ENCODE measurements around the gene GPC5. TPM values are rescaled to one million over a fixed set of nuclear protein-coding genes. Genes with fewer than 3 reads are reported as not detected.

GPC5 gene
- total and polyA plus RNA-seq, 2 of the 13 experiments (the other 11 are each of a cell fraction or from before 2014, with no cell fraction given), result 0.02 to 0.07 TPM

GRCh38 chr13:92602560-92602959 is 1204.1 kb downstream of the GPC5 start:
- DNase-seq (ENCODE audit: low spot score) (no peak), ATAC-seq (no peak), FAIRE-seq (no peak)
- no TSS peak for BruUV-seq (replicated peaks)
- Histone ChIP-seq H3K79me2 (ENCODE audit: insufficient read depth, low read length) (no peaks in the 10 kb centered on the region), H3K4me1 (ENCODE audit: insufficient read depth, low read length) (no peaks in the 10 kb centered on the region), H3K4me2 (ENCODE audit: low read depth, low read length) (no peak overlapping the region), H4K20me1 (ENCODE audit: insufficient read depth, low read length) (no peaks in the 10 kb centered on the region), H3K27me3 (ENCODE audit: control insufficient read depth in 1 of 2, insufficient read depth in 2 of 2, low read length in 2 of 2) (no peaks in the 10 kb centered on the region), H3K36me3 (replicated peaks in 1 of 2; ENCODE audit: control insufficient read depth in 1 of 2, insufficient read depth in 2 of 2, low read length in 2 of 2) (no peaks in the 10 kb centered on the region), H3K27ac (ENCODE audit: extremely low read length, insufficient read depth, low read length) (no peak overlapping the region), H2AFZ (ENCODE audit: low read length) (no peak overlapping the region), H3K4me3 (replicated peaks in 1 of 3; ENCODE audit: insufficient read depth in 1 of 3, low read depth in 2 of 3, low read length in 3 of 3) (no peak overlapping the region), H3K9ac (ENCODE audit: insufficient read depth, low read depth, low read length) (no peak overlapping the region), H3K9me3 (ENCODE audit: low read length) (no peaks in the 10 kb centered on the region)
- intact Hi-C loops (cut with micrococcal nuclease; ENCODE audit: unreplicated experiment), result no loop called here
- in situ Hi-C loops (cut with HindIII; ENCODE audit: extremely low pct_ligation_motif_present, low pct_unique_long_range_greater_than_20kb), result no loop called here
- TF ChIP-seq ONECUT2 (CRISPR knock-in tag; IDR thresholded peaks at IDR 0.05) (no peak), ZNF883 (CRISPR knock-in tag; IDR thresholded peaks at IDR 0.05; ENCODE audit: not compliant biosample characterization) (no peak), TARDBP (CRISPR knock-in tag; IDR thresholded peaks at IDR 0.05) (no peak), ZBTB21 (CRISPR knock-in tag; IDR thresholded peaks at IDR 0.05) (no peak), TMF1 (CRISPR knock-in tag; IDR thresholded peaks at IDR 0.05; ENCODE audit: low read depth) (no peak), AHDC1 (CRISPR knock-in tag; IDR thresholded peaks at IDR 0.05; ENCODE audit: borderline replicate concordance) (no peak), ZNF329 (CRISPR knock-in tag; IDR thresholded peaks at IDR 0.05; ENCODE audit: low read depth) (no peak), RBAK (CRISPR knock-in tag; IDR thresholded peaks at IDR 0.05) (no peak), PCBP2 (optimal IDR thresholded peaks at IDR 0.05; ENCODE audit: low read depth, low read length, poor library complexity, severe bottlenecking) (no peak), RBM22 (optimal IDR thresholded peaks at IDR 0.05; ENCODE audit: low read length) (no peak), ZNF263 (CRISPR knock-in tag; IDR thresholded peaks at IDR 0.05) (no peak), ZFYVE20 (CRISPR knock-in tag; IDR thresholded peaks at IDR 0.05; ENCODE audit: borderline replicate concordance, low read depth) (no peak), SP5 (CRISPR knock-in tag; IDR thresholded peaks at IDR 0.05; ENCODE audit: borderline replicate concordance, low read depth) (no peak), SMC3 (IDR thresholded peaks at IDR 0.05; ENCODE audit: low read length) (no peak), ZNF570 (CRISPR knock-in tag; IDR thresholded peaks at IDR 0.05; ENCODE audit: borderline replicate concordance) (no peak), DNMT3B (CRISPR knock-in tag; conservative IDR thresholded peaks at IDR 0.05) (no peak), ZNF468 (CRISPR knock-in tag; IDR thresholded peaks at IDR 0.05) (no peak), KAT8 (CRISPR knock-in tag; IDR thresholded peaks at IDR 0.05) (no peak)
- TF ChIP-seq, protein P1, sequence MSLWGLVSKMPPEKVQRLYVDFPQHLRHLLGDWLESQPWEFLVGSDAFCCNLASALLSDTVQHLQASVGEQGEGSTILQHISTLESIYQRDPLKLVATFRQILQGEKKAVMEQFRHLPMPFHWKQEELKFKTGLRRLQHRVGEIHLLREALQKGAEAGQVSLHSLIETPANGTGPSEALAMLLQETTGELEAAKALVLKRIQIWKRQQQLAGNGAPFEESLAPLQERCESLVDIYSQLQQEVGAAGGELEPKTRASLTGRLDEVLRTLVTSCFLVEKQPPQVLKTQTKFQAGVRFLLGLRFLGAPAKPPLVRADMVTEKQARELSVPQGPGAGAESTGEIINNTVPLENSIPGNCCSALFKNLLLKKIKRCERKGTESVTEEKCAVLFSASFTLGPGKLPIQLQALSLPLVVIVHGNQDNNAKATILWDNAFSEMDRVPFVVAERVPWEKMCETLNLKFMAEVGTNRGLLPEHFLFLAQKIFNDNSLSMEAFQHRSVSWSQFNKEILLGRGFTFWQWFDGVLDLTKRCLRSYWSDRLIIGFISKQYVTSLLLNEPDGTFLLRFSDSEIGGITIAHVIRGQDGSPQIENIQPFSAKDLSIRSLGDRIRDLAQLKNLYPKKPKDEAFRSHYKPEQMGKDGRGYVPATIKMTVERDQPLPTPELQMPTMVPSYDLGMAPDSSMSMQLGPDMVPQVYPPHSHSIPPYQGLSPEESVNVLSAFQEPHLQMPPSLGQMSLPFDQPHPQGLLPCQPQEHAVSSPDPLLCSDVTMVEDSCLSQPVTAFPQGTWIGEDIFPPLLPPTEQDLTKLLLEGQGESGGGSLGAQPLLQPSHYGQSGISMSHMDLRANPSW (CRISPR knock-in tag; IDR thresholded peaks at IDR 0.05; ENCODE audit: borderline replicate concordance), result no peak
- ChIA-PET POLR2A (no interaction called here), CTCF (ENCODE audit: low intra/inter-chr PET ratio, low total read pairs) (no interaction called here)
- WGBS (ENCODE audit: low lambda C conversion rate), result 21% methylated on average over 1 of the region's 1 CpG

Measured in HepG2 (cell line).